SU-DHL-6 (cell line): ENCODE results near the gene SLFN12L.

Experiments used
- H2AFZ ChIP-seq: fragments of 200-600 bp; sonication (generic); 2 replicates; pipeline ENCODE4 v1.6.1; 2014; ENCODE audit warnings: low read depth, mild to moderate bottlenecking, moderate library complexity, mixed read lengths, antibody characterized with exemption, low read length; ENCODE audit not compliant: severe bottlenecking
- H3F3A ChIP-seq: fragments of 200-600 bp; shearing (Covaris generic); 2 replicates; pipeline ENCODE4 v1.6.0; 2016; ENCODE audit warnings: antibody characterized with exemption, mild to moderate bottlenecking; ENCODE audit not compliant: insufficient read depth
- H3K27ac ChIP-seq: fragments of 200-600 bp; sonication (generic); 2 replicates; pipeline ENCODE4 v1.5.1; 2016; ENCODE audit warnings: low read depth, mild to moderate bottlenecking, low read length, moderate library complexity, mixed read lengths
- H3K27me3 ChIP-seq: fragments of 200-600 bp; sonication (generic), shearing (Covaris generic); 2 replicates; pipeline ENCODE4 v1.6.0; 2014; ENCODE audit warnings: mild to moderate bottlenecking, low read length
- H3K36me3 ChIP-seq: fragments of 200-600 bp; sonication (generic); 2 replicates; pipeline ENCODE4 v1.6.1; 2014; ENCODE audit warnings: mild to moderate bottlenecking, low read length, mixed read lengths
- H3K4me2 ChIP-seq: fragments of 300-600, 200-600 bp; shearing (Covaris generic), sonication (generic); 2 replicates; pipeline ENCODE4 v1.6.0; 2014; ENCODE audit warnings: low read length, low read depth, mild to moderate bottlenecking; ENCODE audit not compliant: poor library complexity, severe bottlenecking
- H3K4me3 ChIP-seq: fragments of 200-600 bp; sonication (generic); 2 replicates; pipeline ENCODE4 v1.5.1; 2014; ENCODE audit warnings: antibody characterized with exemption, low read length, mild to moderate bottlenecking, mixed read lengths; ENCODE audit not compliant: insufficient read depth, poor library complexity, severe bottlenecking
- H3K79me2 ChIP-seq: fragments of 200-600 bp; sonication (generic); 2 replicates; pipeline ENCODE4 v1.6.1; 2014; ENCODE audit warnings: mild to moderate bottlenecking, low read length, moderate library complexity; ENCODE audit not compliant: insufficient read depth
- H3K9ac ChIP-seq: fragments of 200-600 bp; sonication (generic); 2 replicates; pipeline ENCODE4 v1.7.0; 2014; ENCODE audit warnings: mild to moderate bottlenecking, low read length
- H3K9me2 ChIP-seq: fragments of 200-600 bp; sonication (generic); replicated peaks from 2 replicates; pipeline ENCODE4 v1.6.1; 2014; ENCODE audit warnings: low read length; ENCODE audit not compliant: insufficient read depth
- H3K9me3 ChIP-seq: fragments of 200-600 bp; sonication (generic); 2 replicates; pipeline ENCODE4 v1.6.1; 2014; ENCODE audit warnings: low read length, mixed read lengths; ENCODE audit not compliant: insufficient read depth
- H4K20me1 ChIP-seq: fragments of 200-600 bp; sonication (generic); 2 replicates; pipeline ENCODE4 v1.6.1; 2014; ENCODE audit warnings: low read depth, mild to moderate bottlenecking, antibody characterized with exemption, low read length, moderate library complexity, mixed read lengths
- CTCF ChIP-seq: fragments of 200-600 bp; sonication (generic); IDR thresholded peaks from one replicate; pipeline ENCODE4 v1.5.1; 2017; ENCODE audit warnings: antibody characterized with exemption, mild to moderate bottlenecking, low read length, moderate library complexity; ENCODE audit not compliant: insufficient read depth, poor library complexity, severe bottlenecking
- EZH2phosphoT487 ChIP-seq: fragments of 200-600 bp; sonication (generic), shearing (Covaris generic); conservative IDR thresholded peaks from 2 replicates; pipeline ENCODE4 v1.6.1; 2018; ENCODE audit warnings: mild to moderate bottlenecking, antibody characterized with exemption, low read length, moderate library complexity, mixed read lengths

Gene SLFN12L

GRCh38 chr17:35496451-35497290 lies 40.8 kb downstream of the SLFN12L start:
- Histone ChIP-seq H3K36me3 (no peaks in the 10 kb centered on the region), H3K79me2 (no peaks in the 10 kb centered on the region), H3K27ac (no peak overlapping the region), H3K27me3 (no peaks in the 10 kb centered on the region), H2AFZ (no peak overlapping the region), H3F3A (no peaks in the 10 kb centered on the region), H3K9ac (no peak overlapping the region), H4K20me1 (no peaks in the 10 kb centered on the region), H3K4me3 (no peak overlapping the region), H3K9me2 (no peaks in the 10 kb centered on the region), H3K4me2 (no peak overlapping the region), H3K9me3 (no peaks in the 10 kb centered on the region)
- TF ChIP-seq CTCF (no peak), EZH2phosphoT487 (no peak)

DNA sequence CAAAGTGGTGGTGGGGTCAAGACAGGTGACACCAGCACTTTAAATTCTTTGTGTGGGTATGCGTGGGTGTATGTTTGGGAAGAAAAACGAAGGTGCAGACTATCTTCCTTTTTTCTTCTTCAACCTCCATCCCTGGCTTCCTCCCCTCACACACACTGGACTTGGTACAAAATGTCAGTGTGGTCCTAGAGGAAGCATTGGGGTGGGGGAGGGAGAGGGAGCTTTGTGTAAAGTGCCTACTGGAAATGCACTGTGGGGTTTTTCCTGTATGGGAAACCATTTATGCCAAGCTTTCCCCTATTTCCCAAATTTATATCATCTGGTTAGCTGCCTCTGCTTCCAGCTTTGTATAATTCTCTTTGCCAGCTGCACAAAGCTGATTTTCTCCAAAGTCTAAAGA lies 44.4 kb downstream of the SLFN12L start:
- Histone ChIP-seq H3K79me2 (no peaks in the 10 kb centered on the region), H3K27ac (no peak overlapping the region), H3K27me3 (no peaks in the 10 kb centered on the region), H3K9ac (no peak overlapping the region), H3K4me2 (no peak overlapping the region), H3K9me3 (no peaks in the 10 kb centered on the region), H3F3A (no peaks in the 10 kb centered on the region), H3K4me3 (no peak overlapping the region), H3K9me2 (no peaks in the 10 kb centered on the region), H4K20me1 (no peaks in the 10 kb centered on the region), H3K36me3 (no peaks in the 10 kb centered on the region), H2AFZ (no peak overlapping the region)
- TF ChIP-seq EZH2phosphoT487 (no peak), CTCF (no peak)

DNA sequence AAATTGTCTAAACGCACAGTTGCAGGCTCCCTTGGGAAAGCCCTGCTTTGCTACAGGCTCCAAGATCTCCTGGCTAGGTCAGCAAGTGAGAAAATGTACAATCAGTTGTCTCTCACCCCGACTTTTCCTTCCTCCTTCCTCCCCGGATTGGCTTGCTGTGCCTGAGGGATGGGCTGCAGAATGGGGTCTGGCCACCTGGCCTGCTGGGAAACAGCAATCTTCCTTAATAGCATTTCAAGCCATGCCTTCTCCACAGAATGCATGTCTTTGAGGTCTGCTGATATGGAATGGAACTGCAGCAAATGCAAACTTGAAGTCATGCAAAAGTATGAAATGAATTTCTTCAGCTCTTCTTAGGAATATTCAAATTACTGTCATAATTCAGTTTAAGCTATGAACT lies 46.1 kb downstream of the SLFN12L start:
- no peaks in the 10 kb centered on the region for H3K27me3 ChIP-seq
- no peaks in the 10 kb centered on the region for H3K79me2 ChIP-seq
- H3K9me2 ChIP-seq: no peaks in the 10 kb centered on the region
- H4K20me1 ChIP-seq: no peaks in the 10 kb centered on the region
- H3K4me2 ChIP-seq: no peak overlapping the region
- no peak overlapping the region for H3K4me3 ChIP-seq
- no peaks in the 10 kb centered on the region for H3K36me3 ChIP-seq
- no peak overlapping the region for H2AFZ ChIP-seq
- H3K9me3 ChIP-seq: no peaks in the 10 kb centered on the region
- no peaks in the 10 kb centered on the region for H3F3A ChIP-seq
- H3K9ac ChIP-seq: no peak overlapping the region
- H3K27ac ChIP-seq: no peak overlapping the region
- TF ChIP-seq CTCF (no peak), EZH2phosphoT487 (no peak)
